ENCODE results near the gene TMC6.
"Not testable (repeated sequence)": the region's sequence is repeated elsewhere in the genome, so short reads cannot be mapped to it uniquely, and the experiment has no call there.

TMC6 gene

GRCh38 chr17:78110363-78111015, 18.1 kb downstream of the TMC6 start:
- DNase-seq (ENCODE audit: low read depth in 2 of 2): no peak

DNA sequence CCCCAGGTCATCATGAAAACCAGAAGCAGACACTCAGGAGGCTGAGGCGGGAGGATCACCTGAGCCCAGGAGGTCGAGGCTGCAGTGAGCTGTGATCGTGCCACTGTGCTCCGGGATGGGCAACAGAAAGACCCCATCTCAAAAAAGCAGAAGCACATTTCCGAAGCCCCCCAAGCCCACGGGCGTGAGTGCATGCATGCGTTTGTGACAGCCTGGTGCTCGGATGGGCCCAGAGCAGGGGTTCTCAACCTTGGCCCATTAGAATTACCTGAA, 19.1 kb downstream of the TMC6 start:
- no peak for DNase-seq (ENCODE audit: low read depth in 2 of 2)

GRCh38 chr17:78108726-78109488, 19.6 kb downstream of the TMC6 start:
- no peak for DNase-seq (ENCODE audit: low read depth in 2 of 2)

GRCh38 chr17:78107976-78108725, 20.4 kb downstream of the TMC6 start:
- no peak for DNase-seq (ENCODE audit: low read depth in 2 of 2)

- no peak for DNase-seq (ENCODE audit: low read depth in 2 of 2)
Observed at GRCh38 chr17:78107457-78107856, 21.1 kb downstream of the TMC6 start.

DNA sequence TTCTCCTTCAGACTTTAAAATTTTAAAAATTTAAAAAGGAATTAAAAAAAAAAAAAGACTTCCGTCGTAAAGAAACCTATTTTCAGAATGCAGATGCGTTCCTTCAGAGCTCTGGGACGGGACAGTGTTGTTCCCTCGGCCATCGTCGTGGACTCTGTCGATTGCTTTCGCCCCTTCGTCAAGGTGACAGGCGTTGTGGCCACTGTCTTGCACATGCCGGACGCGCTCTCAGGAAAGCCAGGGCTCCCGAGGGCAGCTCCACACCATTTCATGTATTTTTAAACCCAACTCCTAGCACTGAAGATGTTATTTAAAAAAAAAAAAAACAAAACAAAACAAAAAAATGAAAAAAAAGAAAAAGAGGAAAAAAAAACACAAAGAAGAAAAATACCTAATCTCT, 22.3 kb downstream of the TMC6 start:
- no peak for DNase-seq (ENCODE audit: low read depth in 2 of 2)

DNA sequence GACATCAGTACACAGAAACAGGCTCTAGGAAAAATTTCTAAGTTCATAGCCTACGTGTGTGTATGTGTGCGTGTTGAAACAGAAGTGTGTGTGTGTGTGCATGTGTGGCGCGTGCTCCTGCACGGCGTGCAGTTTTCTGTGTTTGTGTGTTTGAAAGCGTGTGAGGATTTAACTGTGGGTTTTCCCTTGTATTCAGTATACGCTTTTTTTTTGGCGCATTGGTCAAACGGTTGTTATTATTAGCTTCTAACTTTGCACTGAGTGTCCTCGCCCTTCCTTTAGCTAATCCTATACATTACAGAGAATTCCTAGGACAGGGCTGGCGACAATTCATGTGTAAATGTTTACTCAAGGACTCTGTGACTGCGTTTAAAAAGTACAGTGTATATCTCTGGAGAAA, 23.0 kb downstream of the TMC6 start:
- no peak for DNase-seq (ENCODE audit: low read depth in 2 of 2)

DNA sequence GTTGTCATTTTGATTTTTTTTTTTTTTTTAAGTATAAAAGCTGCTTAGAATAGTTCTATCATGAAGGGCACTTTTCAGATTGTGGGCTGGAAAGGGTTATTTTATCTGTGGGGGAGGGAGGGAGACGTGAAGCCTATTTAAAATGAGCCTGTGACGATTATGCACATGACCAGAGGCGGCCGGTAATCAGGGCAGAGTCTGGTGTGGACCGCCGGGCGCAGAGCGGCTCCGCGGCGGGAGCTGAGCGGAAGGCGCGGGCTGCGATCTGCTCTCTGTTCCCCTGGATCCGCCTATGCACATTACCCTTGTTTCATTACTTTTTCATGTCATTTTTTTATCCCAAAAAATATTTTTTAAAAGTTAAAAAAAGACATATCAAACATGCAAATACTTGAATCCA, 23.5 kb downstream of the TMC6 start:
- no peak for DNase-seq (ENCODE audit: low read depth in 2 of 2)

DNA sequence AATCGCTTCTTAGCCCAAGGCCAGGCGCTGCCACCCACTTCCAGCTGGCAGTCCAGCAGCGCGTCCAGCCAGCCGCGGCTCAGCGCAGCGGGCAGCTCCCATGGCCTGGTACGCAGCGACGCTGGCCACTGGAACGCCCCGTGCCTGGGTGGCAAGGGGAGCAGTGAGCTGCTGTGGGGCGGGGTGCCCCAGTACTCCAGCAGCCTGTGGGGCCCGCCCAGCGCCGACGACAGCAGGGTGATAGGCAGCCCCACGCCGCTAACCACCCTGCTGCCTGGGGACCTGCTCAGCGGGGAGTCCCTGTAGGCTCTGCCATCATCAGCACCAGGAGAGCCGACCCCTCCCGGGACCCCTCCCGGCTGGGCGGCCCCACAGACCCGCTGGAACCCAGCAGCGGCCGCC, 24.0 kb downstream of the TMC6 start:
- DNase-seq (ENCODE audit: low read depth in 2 of 2): no peak

GRCh38 chr17:78103311-78103710, 25.2 kb downstream of the TMC6 start:
- no peak for DNase-seq (ENCODE audit: low read depth in 2 of 2)

GRCh38 chr17:78101542-78101941, 27.0 kb downstream of the TMC6 start:
- no peak for DNase-seq (ENCODE audit: low read depth in 2 of 2)

DNA sequence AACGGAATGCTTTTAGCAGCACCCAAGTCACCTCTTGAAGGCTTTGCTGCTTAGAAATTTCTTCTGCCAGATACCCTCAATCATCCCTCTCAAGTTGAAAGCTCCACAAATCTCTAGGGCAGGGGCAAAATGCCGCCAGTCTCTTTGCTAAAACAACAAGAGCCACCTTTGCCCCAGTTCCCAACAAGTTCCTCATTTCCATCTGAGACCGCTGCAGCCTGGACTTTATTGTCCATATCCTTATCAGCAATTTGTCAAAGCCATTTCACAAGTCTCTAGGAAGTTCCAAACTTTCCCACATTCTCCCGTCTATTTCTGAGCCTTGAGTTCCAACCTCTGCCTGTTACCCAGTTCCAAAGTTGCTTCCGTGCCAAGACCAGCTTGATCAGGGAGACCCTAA, 27.4 kb downstream of the TMC6 start:
- DNase-seq (ENCODE audit: low read depth in 2 of 2): no peak

DNA sequence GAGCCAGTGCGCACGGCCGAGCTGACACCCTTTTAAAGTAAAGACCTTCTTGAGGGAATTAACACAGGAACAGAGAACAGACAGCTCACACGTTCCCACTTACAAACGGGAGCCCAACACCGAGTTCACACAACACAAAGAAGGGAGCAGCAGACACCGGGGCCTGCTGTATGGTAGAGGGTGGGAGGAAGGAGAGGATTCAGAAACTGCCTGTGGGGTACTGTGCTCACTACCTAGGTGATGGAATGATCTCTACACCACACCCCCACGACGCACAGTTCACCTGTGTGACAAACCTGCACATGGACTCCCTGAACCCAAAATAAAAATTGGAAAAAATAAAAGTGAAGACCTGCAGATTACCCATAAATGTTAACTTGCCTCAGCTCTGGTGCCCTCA, 32.5 kb downstream of the TMC6 start:
- DNase-seq (ENCODE audit: low read depth in 2 of 2): no peak

GRCh38 chr17:78095035-78095434, 33.5 kb downstream of the TMC6 start:
- no peak for DNase-seq (ENCODE audit: low read depth in 2 of 2)

GRCh38 chr17:78092794-78093324, 35.7 kb downstream of the TMC6 start:
- DNase-seq (ENCODE audit: low read depth in 2 of 2): no peak

GRCh38 chr17:78089576-78090281, 38.8 kb downstream of the TMC6 start:
- no peak for DNase-seq (ENCODE audit: low read depth in 2 of 2)

- DNase-seq (ENCODE audit: low read depth in 2 of 2): no peak
Observed at GRCh38 chr17:78088529-78088928, 40.0 kb downstream of the TMC6 start.

GRCh38 chr17:78086740-78087139, 41.8 kb downstream of the TMC6 start:
- no peak for DNase-seq (ENCODE audit: low read depth in 2 of 2)

DNA sequence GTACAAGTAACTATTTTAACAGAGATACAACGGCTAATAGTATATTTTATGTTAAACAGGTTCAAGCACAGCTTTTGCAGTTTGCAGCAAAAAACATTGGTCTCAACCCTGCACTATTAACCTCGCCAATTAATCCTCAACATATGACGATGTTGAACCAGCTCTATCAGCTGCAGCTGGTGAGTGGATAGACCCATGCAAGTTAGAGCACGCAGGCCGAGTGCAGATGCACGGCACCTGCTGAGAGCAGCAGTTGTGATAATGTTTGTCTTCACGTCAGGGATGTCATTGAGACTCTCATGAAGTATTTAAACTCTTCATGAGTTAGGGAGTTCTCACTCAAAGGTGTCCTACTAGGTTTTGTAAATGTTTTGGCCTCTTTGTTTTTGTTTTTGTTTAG, 45.6 kb downstream of the TMC6 start:
- no peak for DNase-seq (ENCODE audit: low read depth in 2 of 2)

DNA sequence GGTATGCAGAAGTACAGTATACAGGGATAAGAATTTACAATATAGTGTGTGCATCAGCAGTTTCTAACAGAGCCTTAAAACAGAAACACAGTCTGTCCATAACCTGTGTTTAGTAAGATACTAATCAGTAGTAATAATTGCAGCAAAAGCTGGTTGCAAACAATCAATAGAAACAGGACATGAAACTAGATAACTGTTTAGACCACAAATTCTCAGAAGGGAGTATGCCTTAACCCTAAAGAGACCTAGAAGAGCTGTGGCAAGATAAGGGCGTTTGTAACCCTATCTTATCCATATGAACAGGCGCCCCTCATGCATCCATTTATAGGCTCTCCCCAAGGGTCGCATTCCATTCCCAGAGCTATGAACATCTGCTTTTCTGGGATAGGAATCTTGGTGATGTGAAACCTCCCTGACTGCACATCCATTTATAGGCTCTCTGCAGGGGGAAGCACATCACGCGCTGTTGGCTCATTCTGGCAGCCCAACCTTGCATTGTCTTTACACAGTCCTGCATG, 46.1 kb downstream of the TMC6 start:
- DNase-seq (ENCODE audit: low read depth in 2 of 2): not testable (repeated sequence)

- DNase-seq (ENCODE audit: low read depth in 2 of 2): no peak
Observed at GRCh38 chr17:78081551-78081950, 47.0 kb downstream of the TMC6 start.

DNA sequence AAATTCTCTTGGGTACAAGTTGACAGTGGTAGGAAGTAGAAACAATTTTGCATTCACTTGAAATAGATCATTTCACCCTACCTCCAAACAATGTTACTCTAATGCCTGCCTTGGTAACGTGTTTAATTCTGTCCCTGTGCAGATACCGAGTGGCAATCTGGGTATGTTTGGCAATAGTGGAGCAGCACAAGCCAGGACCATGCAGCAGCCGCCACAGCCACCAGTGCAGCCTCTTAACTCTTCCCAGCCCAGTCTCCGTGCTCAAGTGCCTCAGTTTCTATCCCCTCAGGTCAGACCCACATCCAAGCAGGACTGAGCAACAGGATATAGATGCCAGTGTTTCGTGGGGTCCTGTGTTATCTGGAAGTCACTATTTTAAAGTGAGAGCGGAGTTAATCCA, 49.3 kb downstream of the TMC6 start:
- DNase-seq (ENCODE audit: low read depth in 2 of 2): no peak

Measured in activated CD8-positive, alpha-beta memory T cell treated with anti-CD3 and anti-CD28 coated beads for 4 hours (primary cell).